Inflammatory macrophage treated with lipopolysaccharide for 1 hour (primary cell): Measurements from ENCODE around the gene PARP15.

Source experiments
- DNase-seq, 2 donors: peaks; one replicate each; pipeline ENCODE4 v3.0.0-alpha.2; 2020 to 2022

Gene PARP15

GRCh38 chr3:122576174-122576940, 1.1 kb upstream of the PARP15 start:
- DNase-seq = peak; percentile 31 to 72

- DNase-seq = no peak
Measured at GRCh38 chr3:122578069-122578740, 755 bp downstream of the PARP15 start.

GRCh38 chr3:122580470-122580869, 3.0 kb downstream of the PARP15 start:
- DNase-seq = no peak

- DNase-seq = no peak
Measured at GRCh38 chr3:122581622-122582021, 4.2 kb downstream of the PARP15 start.

- no peak for DNase-seq
Measured at GRCh38 chr3:122582390-122582789, 4.9 kb downstream of the PARP15 start.

- DNase-seq = no peak
Measured at GRCh38 chr3:122586098-122586497, 8.6 kb downstream of the PARP15 start.

- no peak for DNase-seq
Measured at GRCh38 chr3:122586773-122587485, 9.5 kb downstream of the PARP15 start.

GRCh38 chr3:122587572-122587971, 10.1 kb downstream of the PARP15 start:
- DNase-seq = no peak

GRCh38 chr3:122589297-122589696, 11.8 kb downstream of the PARP15 start:
- DNase-seq = no peak

GRCh38 chr3:122590610-122591009, 13.2 kb downstream of the PARP15 start:
- no peak for DNase-seq

- DNase-seq = no peak
Measured at GRCh38 chr3:122594025-122594424, 16.6 kb downstream of the PARP15 start.

GRCh38 chr3:122598151-122598550, 20.7 kb downstream of the PARP15 start:
- DNase-seq = no peak

GRCh38 chr3:122598556-122598955, 21.1 kb downstream of the PARP15 start:
- no peak for DNase-seq

GRCh38 chr3:122602011-122602710, 24.7 kb downstream of the PARP15 start:
- no peak for DNase-seq

GRCh38 chr3:122603056-122603455, 25.6 kb downstream of the PARP15 start:
- no peak for DNase-seq

GRCh38 chr3:122606330-122606729, 28.9 kb downstream of the PARP15 start:
- DNase-seq = no peak

GRCh38 chr3:122608916-122609315, 31.5 kb downstream of the PARP15 start:
- no peak for DNase-seq

GRCh38 chr3:122609798-122610559, 32.5 kb downstream of the PARP15 start:
- peak; percentile 74 to 75 for DNase-seq

GRCh38 chr3:122612696-122613095, 35.2 kb downstream of the PARP15 start:
- DNase-seq = peak; percentile 57 to 59

- no peak for DNase-seq
Measured at GRCh38 chr3:122615303-122615702, 37.9 kb downstream of the PARP15 start.

- no peak for DNase-seq
Measured at GRCh38 chr3:122618614-122619013, 41.2 kb downstream of the PARP15 start.

- peak in 1 of 2 donors; percentile 33 for DNase-seq
Measured at GRCh38 chr3:122619040-122619439, 41.6 kb downstream of the PARP15 start.
